Right kidney (tissue), 1 donor: ENCODE data around the gene HSD11B1L.
"Not testable (repeated sequence)": the region's sequence is repeated elsewhere in the genome, so short reads cannot be mapped to it uniquely, and the experiment has no call there.

Experiments used
- DNase-seq: peaks from one replicate; pipeline ENCODE4 v3.0.0-alpha.2; 2016

HSD11B1L gene

GRCh38 chr19:5700455-5701092 is 19.7 kb downstream of the HSD11B1L start:
- no peak for DNase-seq

GRCh38 chr19:5702053-5702410 is 21.2 kb downstream of the HSD11B1L start:
- not testable (repeated sequence) for DNase-seq

GRCh38 chr19:5703819-5704818 is 23.3 kb downstream of the HSD11B1L start:
- DNase-seq: no peak

GRCh38 chr19:5705552-5705951 is 24.7 kb downstream of the HSD11B1L start:
- no peak for DNase-seq

- no peak for DNase-seq
Measured at GRCh38 chr19:5706876-5707573, 26.2 kb downstream of the HSD11B1L start.

- no peak for DNase-seq
Measured at GRCh38 chr19:5707576-5708575, 27.0 kb downstream of the HSD11B1L start.

GRCh38 chr19:5711025-5711424 is 30.2 kb downstream of the HSD11B1L start:
- no peak for DNase-seq

GRCh38 chr19:5711713-5712161 is 30.9 kb downstream of the HSD11B1L start:
- DNase-seq: no peak

GRCh38 chr19:5713228-5713627 is 32.4 kb downstream of the HSD11B1L start:
- no peak for DNase-seq

GRCh38 chr19:5714816-5715215 is 34.0 kb downstream of the HSD11B1L start:
- no peak for DNase-seq

GRCh38 chr19:5717215-5717935 is 36.5 kb downstream of the HSD11B1L start:
- no peak for DNase-seq

GRCh38 chr19:5718037-5718578 is 37.3 kb downstream of the HSD11B1L start:
- DNase-seq: no peak

- no peak for DNase-seq
Measured at GRCh38 chr19:5718579-5719273, 37.9 kb downstream of the HSD11B1L start.

- peak; percentile 33 for DNase-seq
Measured at GRCh38 chr19:5719274-5719960, 38.6 kb downstream of the HSD11B1L start.

GRCh38 chr19:5719961-5720790 is 39.3 kb downstream of the HSD11B1L start, which contains the start of the genes CATSPERD and LONP1:
TSS of gene CATSPERD (plus strand) at chr19:5720637. CDS start at chr19:5720738, 101 bp downstream.
TSS of gene LONP1 (minus strand) at chr19:5720146. CDS start at chr19:5720132, 14 bp downstream.
- DNase-seq: peak; percentile 100

- DNase-seq: no peak
Measured at GRCh38 chr19:5727453-5728050, 46.7 kb downstream of the HSD11B1L start.

GRCh38 chr19:5733172-5733571 is 52.3 kb downstream of the HSD11B1L start:
- not testable (repeated sequence) for DNase-seq
